Upper lobe of right lung (tissue), 1 donor: ENCODE measurements around the gene MYO7B. TPM values are rescaled to one million over a fixed set of nuclear protein-coding genes. Genes with fewer than 3 reads are reported as not detected.

Experiments used
- ATAC-seq: fragments of 200-7000 bp; cut with Tn5 transposase; one replicate; pipeline ENCODE4 v1.9.1; 2020; ENCODE audit warnings: mild to moderate bottlenecking, moderate library complexity
- DNase-seq: peaks from one replicate; pipeline ENCODE4 v3.0.0-alpha.2; 2020
- H3K27ac ChIP-seq: fragments of 200-600 bp; one replicate; pipeline ENCODE4 v1.8.0; 2022
- H3K27me3 ChIP-seq: fragments of 200-600 bp; one replicate; pipeline ENCODE4 v1.8.0; 2022; ENCODE audit warnings: mild to moderate bottlenecking
- H3K36me3 ChIP-seq: fragments of 200-600 bp; one replicate; pipeline ENCODE4 v1.8.0; 2022
- H3K4me1 ChIP-seq: fragments of 200-600 bp; one replicate; pipeline ENCODE4 v1.8.0; 2022
- H3K4me3 ChIP-seq: fragments of 200-600 bp; one replicate; pipeline ENCODE4 v1.8.0; 2022; ENCODE audit warnings: mild to moderate bottlenecking
- H3K9me3 ChIP-seq: fragments of 200-600 bp; one replicate; pipeline ENCODE4 v1.8.0; 2022
- intact Hi-C: fragments of 100-400 bp; cut with DNase I; formaldehyde crosslinking; loops from one replicate; pipeline ENCODE4 v1.11.0; 2022
- total RNA-seq: library from RNA; stranded (reverse); fragmentation: NEBNext Ultra II Directional; extraction: Animal tissue kit (Norgen Biotek cat#: 25700); gene quantifications from one replicate; pipeline ENCODE4 v1.2.1, GENCODE V29; 2021
- TF ChIP-seq, protein P1 (sequence below): fragments of 200-600 bp; IDR thresholded peaks from one replicate; pipeline ENCODE4 v1.8.0; 2022; ENCODE audit warnings: antibody characterized with exemption
- donor health status: DM: no; HTN: yes; CAD: no; lungs with severe emphysema.

MYO7B gene
- total RNA-seq, 1 donor from 2014 or later: 2.2 TPM

DNA sequence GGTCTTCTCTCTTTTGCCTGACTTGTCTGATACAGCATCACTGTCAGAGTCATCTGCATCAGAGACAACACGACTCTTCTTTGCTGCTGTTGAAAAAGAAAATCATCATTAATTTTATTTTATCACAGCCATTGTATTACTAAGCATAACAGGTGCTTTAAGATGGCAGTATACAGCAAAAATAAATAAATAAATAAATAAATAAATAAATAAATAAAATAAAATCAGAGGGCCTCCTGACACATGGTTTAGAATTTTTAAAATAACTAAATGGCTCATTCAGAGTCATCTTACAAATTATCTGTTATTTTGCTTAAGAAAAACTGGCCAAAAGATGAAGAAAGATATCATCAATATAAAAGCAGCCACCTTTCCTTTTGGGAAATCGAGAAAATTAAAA, 32.0 kb upstream of the MYO7B start:
- intact Hi-C loops: no loop called here
- Histone ChIP-seq H3K36me3 (peaks cover 69% of the 10 kb centered on the region), H3K27ac (no peak overlapping the region), H3K27me3 (no peaks in the 10 kb centered on the region), H3K4me1 (peaks cover 21% of the 10 kb centered on the region), H3K9me3 (no peaks in the 10 kb centered on the region), H3K4me3 (no peak overlapping the region)
- no peak for ATAC-seq
- no peak for DNase-seq
- TF ChIP-seq, protein P1, sequence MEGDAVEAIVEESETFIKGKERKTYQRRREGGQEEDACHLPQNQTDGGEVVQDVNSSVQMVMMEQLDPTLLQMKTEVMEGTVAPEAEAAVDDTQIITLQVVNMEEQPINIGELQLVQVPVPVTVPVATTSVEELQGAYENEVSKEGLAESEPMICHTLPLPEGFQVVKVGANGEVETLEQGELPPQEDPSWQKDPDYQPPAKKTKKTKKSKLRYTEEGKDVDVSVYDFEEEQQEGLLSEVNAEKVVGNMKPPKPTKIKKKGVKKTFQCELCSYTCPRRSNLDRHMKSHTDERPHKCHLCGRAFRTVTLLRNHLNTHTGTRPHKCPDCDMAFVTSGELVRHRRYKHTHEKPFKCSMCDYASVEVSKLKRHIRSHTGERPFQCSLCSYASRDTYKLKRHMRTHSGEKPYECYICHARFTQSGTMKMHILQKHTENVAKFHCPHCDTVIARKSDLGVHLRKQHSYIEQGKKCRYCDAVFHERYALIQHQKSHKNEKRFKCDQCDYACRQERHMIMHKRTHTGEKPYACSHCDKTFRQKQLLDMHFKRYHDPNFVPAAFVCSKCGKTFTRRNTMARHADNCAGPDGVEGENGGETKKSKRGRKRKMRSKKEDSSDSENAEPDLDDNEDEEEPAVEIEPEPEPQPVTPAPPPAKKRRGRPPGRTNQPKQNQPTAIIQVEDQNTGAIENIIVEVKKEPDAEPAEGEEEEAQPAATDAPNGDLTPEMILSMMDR: no peak

DNA sequence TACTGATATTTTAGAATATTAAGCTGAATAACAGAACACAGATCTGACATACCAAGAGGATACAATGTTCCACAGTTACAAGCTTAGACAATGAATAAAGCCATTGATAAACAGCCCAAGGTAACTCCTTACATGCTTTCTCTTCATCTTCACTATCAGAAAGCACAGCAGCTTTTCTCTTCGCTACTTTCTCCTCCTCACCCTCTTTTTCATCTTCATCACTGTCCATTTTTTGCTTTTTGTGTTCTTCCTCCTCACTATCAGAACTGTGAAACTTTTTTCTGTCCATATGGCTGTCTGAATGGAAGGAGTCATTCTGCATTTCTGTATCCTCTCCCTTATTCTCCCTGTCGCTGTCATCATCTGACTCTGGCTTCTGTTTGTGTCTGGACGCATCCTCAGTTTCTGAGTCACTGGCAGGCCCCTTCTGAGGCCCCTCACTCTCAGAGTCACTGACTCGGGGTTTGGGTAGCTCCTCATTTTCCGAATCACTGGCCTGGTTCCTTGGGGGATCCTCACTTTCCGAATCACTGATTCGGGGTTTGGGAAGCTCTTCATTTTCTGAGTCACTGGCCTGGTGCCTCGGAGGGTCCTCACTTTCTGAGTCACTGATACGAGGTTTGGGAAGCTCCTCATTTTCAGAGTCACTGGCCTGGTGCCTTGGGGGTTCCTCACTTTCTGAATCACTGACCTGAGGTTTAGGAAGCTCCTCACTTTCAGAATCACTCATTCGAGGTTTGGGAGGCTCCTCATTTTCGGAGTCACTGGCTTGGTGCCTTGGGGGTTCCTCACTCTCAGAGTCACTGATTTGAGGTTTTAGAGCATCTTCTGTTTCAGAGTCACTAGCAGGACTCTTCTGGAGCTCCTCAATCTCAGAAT, 30.7 kb upstream of the MYO7B start:
- Histone ChIP-seq H3K4me1 (peaks cover 33% of the 10 kb centered on the region), H3K9me3 (no peaks in the 10 kb centered on the region), H3K36me3 (peaks cover 56% of the 10 kb centered on the region), H3K4me3 (no peak overlapping the region), H3K27me3 (no peaks in the 10 kb centered on the region), H3K27ac (no peak overlapping the region)
- intact Hi-C loops: no loop called here
- ATAC-seq (no peak), DNase-seq (no peak)
- TF ChIP-seq, protein P1: no peak

- TF ChIP-seq, protein P1: no peak
- Histone ChIP-seq H3K27ac (no peak overlapping the region), H3K36me3 (peaks cover 39% of the 10 kb centered on the region), H3K27me3 (no peaks in the 10 kb centered on the region), H3K9me3 (no peaks in the 10 kb centered on the region), H3K4me3 (no peak overlapping the region), H3K4me1 (peaks cover 33% of the 10 kb centered on the region)
- no peak for DNase-seq
- intact Hi-C loops: no loop called here
- ATAC-seq: peak; percentile 19
These were observed 29.0 kb upstream of the MYO7B start for GRCh38 chr2:127506510-127506909.

GRCh38 chr2:127508023-127508630, 27.4 kb upstream of the MYO7B start:
- TF ChIP-seq, protein P1: no peak
- DNase-seq (no peak), ATAC-seq (peak; percentile 20)
- peaks cover 36% of the 10 kb centered on the region for H3K4me1 ChIP-seq
- peaks cover 23% of the 10 kb centered on the region for H3K36me3 ChIP-seq
- no peaks in the 10 kb centered on the region for H3K9me3 ChIP-seq
- no peak overlapping the region for H3K4me3 ChIP-seq
- H3K27me3 ChIP-seq: no peaks in the 10 kb centered on the region
- intact Hi-C loops: no loop called here
- H3K27ac ChIP-seq: peak overlapping the region; percentile 32

DNA sequence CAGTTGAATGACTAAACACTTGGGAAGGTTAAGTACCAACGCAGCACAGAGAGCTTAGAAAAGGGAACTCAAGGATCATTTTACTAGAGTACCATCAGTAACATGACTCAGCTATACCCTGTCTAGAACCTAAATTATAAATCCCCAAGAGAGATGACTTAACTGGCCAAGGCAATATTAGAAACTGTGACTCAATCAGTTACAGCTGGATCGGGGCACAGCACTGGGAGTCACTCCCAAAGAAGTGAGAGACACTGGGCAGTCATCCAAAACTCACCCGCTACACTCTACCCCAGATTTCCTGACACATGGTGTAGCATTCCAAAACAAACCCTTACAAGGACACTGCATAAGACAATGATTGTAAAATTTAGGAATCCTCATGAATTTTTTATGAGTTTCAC, 26.9 kb upstream of the MYO7B start:
- Histone ChIP-seq H3K27ac (peak overlapping the region; percentile 32), H3K4me1 (peaks cover 37% of the 10 kb centered on the region), H3K9me3 (no peaks in the 10 kb centered on the region), H3K27me3 (no peaks in the 10 kb centered on the region), H3K36me3 (peaks cover 19% of the 10 kb centered on the region), H3K4me3 (no peak overlapping the region)
- DNase-seq: no peak
- intact Hi-C loops: no loop called here
- ATAC-seq: peak; percentile 92
- TF ChIP-seq, protein P1: no peak
